CD14-positive monocyte (primary cell): ENCODE measurements around the gene APOL3. TPM values are rescaled to one million over a fixed set of nuclear protein-coding genes. Genes with fewer than 3 reads are reported as not detected.

Experiments
- DNase-seq, 3 donors: peaks; one replicate each; pipeline ENCODE4 v3.0.0-alpha.2; 2011 to 2022
- H2AFZ ChIP-seq: 2 replicates; pipeline ENCODE4 v1.6.0; 2012; ENCODE audit warnings: mild to moderate bottlenecking, low read depth, low read length, inconsistent platforms; ENCODE audit not compliant: insufficient read depth, poor library complexity, severe bottlenecking
- H3K27ac ChIP-seq, 2 donors: 1 replicate in 1 of 2; 2 replicates in 1 of 2; pipeline ENCODE4 v1.5.1; 2012 to 2013; ENCODE audit warnings: low read length in 2 of 2, control low read depth in 1 of 2, inconsistent platforms in 1 of 2, low read depth in 1 of 2, mild to moderate bottlenecking in 1 of 2
- H3K27me3 ChIP-seq, 2 donors: one replicate each; pipeline versions ENCODE4 v1.6.0 to v1.6.1; 2011 to 2013; ENCODE audit warnings: low read length in 2 of 2; ENCODE audit not compliant: control insufficient read depth in 2 of 2, insufficient read depth in 2 of 2
- H3K36me3 ChIP-seq, 2 donors: replicated peaks in 1 of 2; 1 replicate in 1 of 2; 2 replicates in 1 of 2; pipeline versions ENCODE4 v1.5.1 to v1.6.1; 2012 to 2013; ENCODE audit warnings: low read length in 2 of 2, control low read depth in 1 of 2, inconsistent platforms in 1 of 2, mild to moderate bottlenecking in 1 of 2; ENCODE audit not compliant: insufficient read depth in 2 of 2, control insufficient read depth in 1 of 2
- H3K4me1 ChIP-seq, 2 donors: 1 replicate in 1 of 2; 2 replicates in 1 of 2; pipeline versions ENCODE4 v1.5.1 to v1.6.1; 2012 to 2013; ENCODE audit warnings: low read length in 2 of 2, control low read depth in 1 of 2, inconsistent platforms in 1 of 2, mild to moderate bottlenecking in 1 of 2, moderate library complexity in 1 of 2; ENCODE audit not compliant: insufficient read depth in 2 of 2, control insufficient read depth in 1 of 2
- H3K4me2 ChIP-seq: replicated peaks from 2 replicates; pipeline ENCODE3; 2012; ENCODE audit warnings: low read length, moderate library complexity, mild to moderate bottlenecking; ENCODE audit not compliant: poor library complexity, severe bottlenecking; ENCODE audit errors: extremely low read depth
- H3K4me3 ChIP-seq, 3 experiments: fragments of 200-600 bp in 1 of 3; sonication (generic) in 1 of 3; replicated peaks in 1 of 3; 1 replicate in 2 of 3; 2 replicates in 1 of 3; pipeline ENCODE4 v1.5.1; 2011 to 2013; ENCODE audit warnings: low read length in 3 of 3, mild to moderate bottlenecking in 3 of 3, control low read depth in 2 of 3, low read depth in 2 of 3, inconsistent platforms in 1 of 3, moderate library complexity in 1 of 3
- H3K79me2 ChIP-seq: 2 replicates; pipeline ENCODE4 v1.6.0; 2012; ENCODE audit warnings: mild to moderate bottlenecking, control low read depth, inconsistent platforms, low read length, moderate library complexity; ENCODE audit not compliant: insufficient read depth
- H3K9ac ChIP-seq: 2 replicates; pipeline ENCODE4 v1.6.0; 2017; ENCODE audit warnings: low read length, mild to moderate bottlenecking; ENCODE audit not compliant: insufficient read depth, poor library complexity, severe bottlenecking
- H3K9me3 ChIP-seq, 2 donors: replicated peaks in 1 of 2; 1 replicate in 1 of 2; 2 replicates in 1 of 2; pipeline versions ENCODE4 v1.5.1 to v1.6.1; 2012 to 2013; ENCODE audit warnings: low read length in 2 of 2, control low read depth in 1 of 2; ENCODE audit not compliant: control insufficient read depth in 1 of 2, insufficient read depth in 1 of 2
- H4K20me1 ChIP-seq: 2 replicates; pipeline ENCODE4 v1.6.0; 2012; ENCODE audit warnings: mild to moderate bottlenecking, low read length, control low read depth, moderate library complexity; ENCODE audit not compliant: insufficient read depth
- H3K27ac Mint-ChIP-seq, 7 donors: one replicate each; pipeline ENCODE4 v1.8.0; 2020; ENCODE audit warnings: mild to moderate bottlenecking in 7 of 7, mixed read lengths in 7 of 7, moderate library complexity in 6 of 7, inconsistent platforms in 2 of 7
- H3K27me3 Mint-ChIP-seq, 3 donors: one replicate each; pipeline ENCODE4 v1.8.0; 2021 to 2022; ENCODE audit warnings: low read depth in 3 of 3, mild to moderate bottlenecking in 3 of 3, mixed read lengths in 3 of 3, moderate library complexity in 3 of 3, inconsistent platforms in 1 of 3
- H3K36me3 Mint-ChIP-seq, 2 donors: one replicate each; pipeline ENCODE4 v1.8.0; 2020; ENCODE audit warnings: mixed read lengths in 2 of 2, inconsistent platforms in 1 of 2, mild to moderate bottlenecking in 1 of 2
- H3K4me1 Mint-ChIP-seq: one replicate; pipeline ENCODE4 v1.8.0; 2020; ENCODE audit warnings: mild to moderate bottlenecking, mixed read lengths
- H3K4me3 Mint-ChIP-seq, 2 donors: one replicate each; pipeline ENCODE4 v1.8.0; 2020; ENCODE audit warnings: mild to moderate bottlenecking in 2 of 2, mixed read lengths in 2 of 2, moderate library complexity in 1 of 2
- H3K9me3 Mint-ChIP-seq, 7 donors: one replicate each; pipeline ENCODE4 v1.8.0; 2020 to 2022; ENCODE audit warnings: mixed read lengths in 7 of 7, mild to moderate bottlenecking in 6 of 7, moderate library complexity in 6 of 7, inconsistent platforms in 2 of 7
- CTCF ChIP-seq: fragments of 200-600 bp; IDR thresholded peaks from one replicate; pipeline ENCODE4 v1.8.0; 2022; ENCODE audit warnings: antibody characterized with exemption, mild to moderate bottlenecking
- WGBS: methylation state at CpG from one replicate; pipeline ENCODE4 v1.1.5; 2013; ENCODE audit warnings: missing lambda C conversion rate; ENCODE audit not compliant: insufficient coverage; 5-methylcytosine and 5-hydroxymethylcytosine counted together
- intact Hi-C, 2 donors: fragments of 100-400 bp; cut with micrococcal nuclease; formaldehyde crosslinking; loops; one replicate each; pipeline versions ENCODE4 v1.15.0 to v1.15.1; 2023
- polyA plus RNA-seq, 3 donors: library from polyadenylated mRNA; depleted of rRNA in 1 of 3; unstranded in 2 of 3; stranded (reverse) in 1 of 3; fragments of 300-500 nt in 2 of 3; fragments of >200 nt in 1 of 3; fragmentation: Illumina TruSeq in 2 of 3; gene quantifications; 1 replicate in 2 of 3; 2 replicates in 1 of 3; pipeline ENCODE4 v1.2.3, GENCODE V29; 2012 to 2021

The APOL3 gene
- polyA plus RNA-seq, 3 donors = 39.9 to 97.0 (median 61.3) TPM

GRCh38 chr22:36175892-36176291 is 15.3 kb upstream of the APOL3 start:
- no peak overlapping the region for H3K27ac Mint-ChIP-seq
- no peaks in the 10 kb centered on the region for H3K9me3 ChIP-seq
- H3K36me3 Mint-ChIP-seq = no peaks in the 10 kb centered on the region
- no peak overlapping the region for H3K27ac ChIP-seq
- no peaks in the 10 kb centered on the region for H3K27me3 ChIP-seq
- no peaks in the 10 kb centered on the region for H3K79me2 ChIP-seq
- H3K4me1 ChIP-seq = peaks cover 4 to 5% of the 10 kb centered on the region in 2 donors
- H3K4me3 Mint-ChIP-seq = no peak overlapping the region
- 46% methylated on average over 1 of the region's 1 CpG for WGBS
- H3K4me1 Mint-ChIP-seq = peaks cover 12% of the 10 kb centered on the region
- H3K27me3 Mint-ChIP-seq = peaks cover 0 to 1% (median 0%) of the 10 kb centered on the region in 3 donors
- H3K36me3 ChIP-seq = no peaks in the 10 kb centered on the region
- H3K9me3 Mint-ChIP-seq = peaks cover 0 to 3% (median 0%) of the 10 kb centered on the region in 7 donors
- intact Hi-C loops = no loop called here
- H3K4me3 ChIP-seq = no peak overlapping the region
- no peak overlapping the region for H2AFZ ChIP-seq
- no peak overlapping the region for H3K9ac ChIP-seq
- DNase-seq = no peak
- TF ChIP-seq CTCF = no peak
- no peak overlapping the region for H3K4me2 ChIP-seq
- no peaks in the 10 kb centered on the region for H4K20me1 ChIP-seq

GRCh38 chr22:36171941-36172340 is 11.4 kb upstream of the APOL3 start:
- Mint-ChIP-seq H3K27ac (no peak overlapping the region), H3K4me1 (peaks cover 9% of the 10 kb centered on the region), H3K27me3 (peaks cover 0 to 1% (median 0%) of the 10 kb centered on the region in 3 donors), H3K36me3 (no peaks in the 10 kb centered on the region), H3K9me3 (peaks cover 0 to 5% (median 0%) of the 10 kb centered on the region in 7 donors), H3K4me3 (no peak overlapping the region)
- H3K27me3 ChIP-seq = no peaks in the 10 kb centered on the region
- no peak for TF ChIP-seq CTCF
- H3K9ac ChIP-seq = no peak overlapping the region
- no peak overlapping the region for H3K4me2 ChIP-seq
- no peak for DNase-seq
- H4K20me1 ChIP-seq = no peaks in the 10 kb centered on the region
- H3K4me1 ChIP-seq = peaks cover 2 to 5% of the 10 kb centered on the region in 2 donors
- H2AFZ ChIP-seq = peak overlapping the region; percentile 6
- H3K36me3 ChIP-seq = no peaks in the 10 kb centered on the region
- H3K27ac ChIP-seq = no peak overlapping the region
- no peak overlapping the region for H3K4me3 ChIP-seq
- no peaks in the 10 kb centered on the region for H3K79me2 ChIP-seq
- H3K9me3 ChIP-seq = peaks cover 0 to 5% of the 10 kb centered on the region in 2 donors
- intact Hi-C loops = no loop called here
- WGBS = 43% methylated on average over 2 of the region's 3 CpGs
